NCI-H2196 treated with DMSO at 0.1 percent for 48 hours (cell line): ENCODE data around the gene TMEM223.
"Not testable (repeated sequence)": the region's sequence is repeated elsewhere in the genome, so short reads cannot be mapped to it uniquely, and the experiment has no call there.

Experiments
- DNase-seq: peaks from one replicate; lab custom pipeline; 2025; ENCODE audit not compliant: unreplicated experiment; lab: John Stamatoyannopoulos, UW

TMEM223 gene

DNA sequence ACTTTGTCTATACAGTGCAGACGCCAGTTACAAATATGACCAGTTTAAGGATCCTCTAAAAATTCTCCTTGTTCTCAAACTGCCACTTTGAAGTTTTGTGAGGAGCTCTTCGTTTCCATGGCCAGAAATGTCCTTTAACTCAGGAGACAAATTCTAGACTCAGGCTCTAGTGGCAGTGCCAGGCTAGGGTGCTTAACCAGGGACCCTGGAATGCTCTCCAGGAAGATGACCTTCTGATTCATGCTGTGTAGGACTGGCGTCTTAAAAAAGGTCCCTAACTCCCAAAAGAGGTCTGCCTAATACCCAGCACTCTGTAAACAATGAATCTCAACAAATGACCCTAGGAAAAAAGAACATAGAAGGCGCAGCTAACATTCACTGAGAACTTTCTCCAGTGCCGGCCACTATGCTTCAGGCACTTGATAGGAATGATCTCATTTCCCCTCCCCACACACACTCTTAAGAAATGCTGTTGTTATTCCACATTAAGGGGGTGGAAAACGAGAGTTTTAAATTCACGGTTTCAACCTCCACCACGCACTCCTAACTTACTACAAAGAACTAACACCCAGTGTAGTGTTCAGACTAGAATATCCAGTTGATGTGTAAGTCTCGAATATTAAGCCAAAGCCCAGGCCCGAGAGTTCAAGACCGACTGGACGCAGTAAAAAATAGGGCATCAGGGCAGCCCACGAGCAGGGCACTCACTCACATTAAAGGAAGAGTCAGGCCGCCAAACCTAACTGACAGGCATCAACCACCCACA, 12.7 kb upstream of the TMEM223 start:
- no peak for DNase-seq

DNA sequence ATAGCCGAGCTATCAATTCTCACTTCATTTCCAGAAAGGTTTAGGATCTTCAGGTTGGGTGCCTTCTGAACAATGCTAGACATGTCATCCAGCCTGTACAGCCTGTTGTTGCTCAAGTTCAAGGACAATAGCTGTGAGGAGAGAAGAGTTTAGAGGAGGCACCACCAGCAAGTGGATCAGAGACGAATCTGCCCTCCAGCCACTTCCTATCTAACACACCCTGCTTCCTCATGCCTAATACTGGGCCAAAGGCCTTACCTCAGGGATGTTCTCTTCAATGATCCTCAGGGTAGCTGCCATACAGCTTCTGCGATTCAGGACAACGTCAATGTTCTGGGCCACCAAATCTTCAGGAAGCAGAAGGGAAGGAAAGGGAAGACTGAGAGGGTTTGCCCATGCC, 9.3 kb upstream of the TMEM223 start:
- DNase-seq: no peak

DNA sequence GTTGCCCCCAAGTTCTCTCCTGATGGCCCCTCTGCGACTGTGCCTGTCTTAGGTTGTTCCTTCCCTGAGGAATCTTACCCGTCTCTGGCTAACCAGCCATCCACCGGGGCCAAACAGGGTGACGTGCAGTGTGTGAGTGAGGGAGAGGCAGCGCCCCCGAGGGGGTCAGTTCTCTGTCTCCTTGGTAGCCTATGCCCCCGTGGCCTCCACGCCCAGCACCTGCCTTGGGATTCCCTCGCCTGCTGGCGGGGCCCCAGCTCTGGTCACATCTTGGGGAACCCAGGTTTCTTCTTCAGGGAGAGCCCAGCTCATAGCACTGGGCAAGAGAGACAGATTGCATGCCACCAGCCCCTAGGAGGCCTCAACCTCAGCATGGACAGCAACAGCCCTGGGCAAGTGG, 7.7 kb upstream of the TMEM223 start:
- no peak for DNase-seq

DNA sequence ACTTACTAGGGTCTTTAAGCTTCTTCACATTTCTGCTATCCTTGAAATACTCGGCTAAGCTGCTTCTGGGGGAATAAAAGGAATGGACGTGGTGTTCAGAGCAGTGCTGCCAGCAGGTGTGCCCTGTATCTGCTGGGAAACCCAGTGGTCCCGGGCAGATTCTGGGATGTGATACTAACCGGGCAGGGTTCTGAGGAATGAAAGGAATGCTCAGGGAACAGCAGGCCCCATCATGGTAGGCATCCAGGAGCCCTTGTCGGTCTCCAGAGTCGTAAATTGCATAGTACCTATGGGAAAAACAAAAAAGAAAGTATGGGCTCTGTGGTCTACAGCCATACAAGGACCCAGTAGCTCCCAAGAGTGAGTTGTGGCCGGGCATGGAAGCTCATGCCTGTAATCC, 4.5 kb upstream of the TMEM223 start:
- DNase-seq: no peak

DNA sequence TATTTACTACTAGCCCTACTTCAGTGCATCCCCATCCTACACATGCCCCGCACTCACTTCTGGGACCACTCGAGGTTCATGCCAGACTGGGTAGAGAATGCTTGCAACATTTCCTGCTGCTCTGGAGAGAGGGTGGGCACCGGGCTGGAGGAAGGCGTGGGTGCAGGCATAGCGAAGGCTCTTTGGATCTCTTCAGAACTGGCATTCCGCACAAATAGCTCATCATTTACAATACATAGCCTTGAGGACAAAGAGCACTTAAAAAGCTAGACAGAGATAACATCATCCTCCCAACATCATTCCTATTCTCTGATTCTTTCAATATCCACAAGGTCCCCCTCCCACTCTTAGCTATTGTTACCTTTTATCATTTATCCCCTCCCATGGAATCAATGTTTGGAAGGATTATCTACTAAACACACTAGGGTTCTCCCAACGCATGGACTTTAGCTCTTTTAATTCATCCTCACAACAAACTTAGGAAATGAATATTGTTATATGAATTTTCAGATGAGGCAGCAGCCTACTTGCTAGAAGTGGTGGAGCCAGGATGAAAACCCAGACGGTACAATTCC, 2.5 kb upstream of the TMEM223 start:
- DNase-seq: no peak

DNA sequence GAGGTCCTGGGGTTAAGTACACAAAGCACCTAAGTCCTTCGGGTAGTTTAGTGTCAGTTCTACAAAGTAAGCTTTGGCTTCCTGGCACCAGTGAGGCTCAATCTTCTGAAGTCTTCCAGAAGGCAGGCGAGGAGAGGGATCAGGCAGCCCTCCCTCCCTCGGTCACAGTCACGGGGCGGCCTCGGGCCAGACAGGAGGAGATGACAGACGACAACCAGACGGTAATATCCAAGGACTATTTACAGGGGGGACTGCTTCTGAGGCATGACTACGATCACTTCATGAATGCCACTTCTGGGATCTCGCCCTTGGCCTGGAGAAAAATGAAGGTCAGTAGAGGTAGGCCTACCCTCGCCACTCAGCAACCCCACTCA, 383 bp upstream of the TMEM223 start:
- no peak for DNase-seq

DNA sequence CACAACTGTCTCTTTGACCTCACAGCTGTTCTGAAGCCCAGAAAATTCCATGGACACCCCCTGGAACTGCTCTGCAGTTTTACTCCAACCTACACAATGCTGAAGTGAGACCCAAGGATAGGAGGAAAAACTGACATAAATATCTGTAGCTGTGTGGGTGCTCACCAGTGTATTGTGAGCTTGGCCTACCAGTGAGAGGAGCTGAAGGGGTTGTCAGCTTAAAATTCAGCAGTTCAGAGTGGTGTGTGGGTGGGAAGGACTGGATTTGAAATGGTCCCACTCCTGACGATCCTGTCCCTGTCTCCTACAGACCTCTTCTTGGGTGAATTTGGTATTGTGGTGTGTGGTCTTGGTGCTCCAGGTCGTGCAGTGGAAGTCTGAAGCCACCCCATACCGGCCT, 2.2 kb downstream of the TMEM223 start:
- no peak for DNase-seq

DNA sequence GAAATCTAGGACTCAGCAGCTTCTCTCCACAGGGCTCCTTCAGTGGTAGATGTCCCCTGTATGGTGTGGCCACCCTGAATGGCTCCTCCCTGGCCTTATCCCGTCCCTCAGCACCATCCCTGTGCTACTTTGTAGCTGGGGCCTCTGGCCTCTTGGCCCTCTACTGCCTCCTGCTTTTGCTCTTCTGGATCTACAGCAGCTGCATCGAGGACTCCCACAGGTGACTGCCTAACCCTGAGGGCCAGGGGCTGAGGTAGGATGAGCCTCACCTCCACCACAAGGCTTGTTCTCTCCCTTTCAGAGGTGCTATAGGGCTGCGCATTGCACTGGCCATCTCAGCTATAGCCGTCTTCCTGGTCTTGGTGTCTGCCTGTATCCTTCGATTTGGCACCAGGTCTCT, 2.8 kb downstream of the TMEM223 start:
- DNase-seq: no peak

DNA sequence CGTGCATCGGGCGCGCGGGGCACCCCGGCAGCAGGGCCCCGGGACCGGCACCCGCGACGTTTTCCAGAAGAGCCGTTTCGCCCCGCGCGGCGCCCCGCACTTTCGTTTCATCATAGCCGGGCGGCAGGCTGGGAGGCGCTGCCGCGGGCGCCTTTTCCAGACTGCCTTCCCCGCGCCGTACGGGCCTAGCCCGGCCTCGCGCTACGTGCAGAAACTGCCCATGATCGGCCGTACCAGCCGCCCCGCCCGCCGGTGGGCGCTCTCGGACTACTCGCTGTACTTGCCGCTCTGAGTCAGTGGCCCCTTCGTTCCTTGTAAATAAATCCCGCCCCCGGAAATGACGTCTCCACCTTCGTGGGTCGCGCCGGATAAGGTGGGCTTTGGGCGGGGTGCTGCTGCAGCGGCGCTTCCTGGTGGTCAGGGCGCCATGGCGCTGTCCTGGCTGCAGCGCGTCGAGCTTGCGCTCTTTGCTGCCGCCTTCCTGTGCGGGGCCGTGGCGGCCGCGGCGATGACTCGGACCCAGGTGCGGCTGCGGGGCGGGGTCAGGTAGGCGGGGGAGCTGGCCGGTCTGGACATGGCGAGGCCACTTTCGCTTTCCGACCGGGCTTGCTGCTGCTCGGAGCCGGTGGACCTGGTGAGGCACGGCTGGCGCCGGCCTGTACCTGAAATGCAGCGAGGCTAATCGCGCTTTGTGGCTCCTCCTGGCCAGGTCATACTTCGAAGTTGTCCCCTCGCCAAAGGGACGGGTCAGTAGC, 4.6 kb downstream of the TMEM223 start, which contains the start of gene TMEM179B:
TMEM179B (plus strand) TSS at position 398 of the 755 bp plus-strand sequence; CDS start at position 428, 30 bp downstream.
- peak; percentile 95 for DNase-seq

DNA sequence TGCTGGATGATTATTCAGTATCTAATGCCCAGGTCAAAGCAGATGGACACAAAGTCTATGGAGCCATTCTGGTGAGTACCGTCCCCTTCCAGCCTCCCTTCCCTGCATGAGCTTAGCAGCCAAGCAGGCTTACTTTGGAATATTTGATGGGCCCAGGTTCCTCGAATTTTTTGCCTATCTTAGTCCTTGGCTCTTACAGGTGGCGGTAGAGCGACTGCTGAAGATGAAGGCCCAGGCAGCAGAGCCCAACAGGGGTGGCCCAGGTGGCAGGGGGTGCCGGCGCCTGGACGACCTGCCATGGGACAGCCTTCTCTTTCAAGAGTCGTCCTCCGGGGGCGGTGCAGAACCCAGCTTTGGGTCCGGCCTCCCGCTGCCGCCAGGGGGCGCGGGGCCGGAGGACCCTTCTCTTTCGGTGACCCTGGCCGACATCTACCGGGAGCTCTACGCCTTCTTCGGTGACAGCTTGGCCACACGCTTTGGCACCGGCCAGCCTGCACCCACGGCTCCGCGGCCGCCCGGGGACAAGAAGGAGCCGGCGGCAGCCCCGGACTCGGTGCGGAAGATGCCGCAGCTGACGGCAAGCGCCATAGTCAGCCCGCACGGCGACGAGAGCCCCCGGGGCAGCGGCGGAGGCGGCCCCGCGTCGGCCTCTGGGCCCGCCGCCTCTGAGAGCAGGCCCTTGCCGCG, 5.3 kb downstream of the TMEM223 start:
- peak; percentile 45 for DNase-seq

DNA sequence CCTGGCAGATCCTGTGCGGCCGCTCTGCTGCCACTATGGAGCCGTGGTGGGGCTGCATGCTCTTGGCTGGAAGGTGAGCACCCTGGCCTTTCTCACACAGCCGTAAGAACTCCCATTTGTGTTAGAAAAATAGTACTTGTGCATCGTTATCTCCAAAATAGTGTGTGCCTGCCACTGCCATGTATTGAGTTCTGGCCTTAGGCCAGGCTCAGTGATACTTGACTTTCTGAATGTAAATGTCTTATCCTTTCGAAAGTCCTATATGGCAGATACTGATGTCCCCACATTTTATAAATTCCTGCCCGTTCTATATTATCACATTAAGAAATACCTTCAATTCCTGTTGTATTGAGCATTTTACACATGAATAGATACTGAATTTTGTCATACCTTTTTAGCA, 9.1 kb downstream of the TMEM223 start:
- no peak for DNase-seq

DNA sequence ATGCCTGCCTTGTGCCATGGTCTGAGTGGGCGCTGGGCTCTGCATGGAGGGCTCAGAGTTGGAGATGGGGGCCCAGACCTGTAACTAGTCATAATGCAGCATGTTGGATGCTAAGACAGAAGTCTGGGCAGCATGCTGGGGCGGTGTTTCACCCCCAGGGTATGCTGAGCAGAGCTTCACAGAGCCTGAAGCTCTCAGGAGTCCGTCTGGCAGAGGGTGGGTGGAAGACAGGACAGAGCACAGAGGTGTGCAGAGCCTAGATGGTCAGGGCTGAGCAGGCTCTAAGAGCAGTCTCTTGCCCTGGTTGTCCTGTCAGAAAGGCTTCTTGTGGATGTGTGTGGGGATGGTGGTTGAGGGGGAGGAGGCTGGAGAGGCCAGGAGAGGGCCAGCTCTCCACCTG, 13.4 kb downstream of the TMEM223 start:
- DNase-seq: no peak

DNA sequence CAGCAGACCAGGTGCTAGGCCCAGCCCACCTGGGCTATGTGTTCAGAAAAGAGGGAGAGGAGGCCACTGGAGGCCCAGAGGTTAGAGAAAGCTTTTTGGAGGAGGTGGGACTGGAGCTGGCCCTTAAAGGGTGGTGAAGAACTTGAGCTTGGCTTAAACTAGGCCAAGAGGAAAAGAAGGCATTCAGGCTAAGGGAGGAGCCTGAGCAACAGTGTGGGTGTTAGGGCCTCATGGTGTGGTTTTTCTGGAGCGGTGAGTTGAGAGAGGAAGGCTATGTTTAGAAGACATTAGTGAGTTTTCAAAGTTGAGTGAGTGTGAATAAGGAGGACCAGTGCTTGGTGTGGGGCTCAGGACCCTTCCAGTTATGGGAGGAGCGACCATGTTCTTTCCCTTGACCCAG, 14.4 kb downstream of the TMEM223 start:
- no peak for DNase-seq

DNA sequence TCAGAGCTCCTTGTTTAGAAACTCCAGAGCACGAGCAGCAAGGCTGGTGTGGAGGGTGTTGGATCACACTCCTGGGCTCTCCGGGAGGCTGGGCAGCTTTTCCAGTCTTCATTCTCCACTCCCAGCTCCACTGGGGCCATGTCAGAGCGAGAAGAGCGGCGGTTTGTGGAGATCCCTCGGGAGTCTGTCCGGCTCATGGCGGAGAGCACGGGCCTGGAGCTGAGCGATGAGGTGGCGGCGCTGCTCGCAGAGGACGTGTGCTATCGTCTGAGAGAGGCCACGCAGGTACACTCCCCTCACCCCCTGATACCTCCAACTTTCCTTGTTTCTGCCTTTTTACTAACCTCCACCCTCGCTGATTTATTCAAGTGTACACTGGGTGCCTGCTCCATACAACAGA, 16.2 kb downstream of the TMEM223 start:
- DNase-seq: no peak

DNA sequence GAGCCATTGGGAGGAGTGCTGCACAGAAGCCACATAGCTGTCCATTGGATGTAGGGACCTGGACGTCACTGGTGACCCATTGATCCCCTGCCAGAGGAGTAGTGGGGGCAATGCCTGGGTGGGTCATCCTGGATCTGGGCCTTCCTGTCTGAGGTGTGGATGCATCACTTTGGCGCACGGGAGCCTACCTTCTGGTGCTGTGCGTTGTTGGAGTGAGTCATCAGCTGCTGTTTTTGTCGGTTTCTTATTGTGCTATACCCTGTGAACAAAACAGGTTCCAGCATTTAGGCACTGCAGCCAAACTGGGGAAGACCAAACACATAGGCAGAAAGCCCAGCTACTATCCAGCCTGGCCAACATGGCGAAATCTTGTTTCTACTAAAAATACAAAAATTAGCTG, 17.4 kb downstream of the TMEM223 start:
- no peak for DNase-seq

DNA sequence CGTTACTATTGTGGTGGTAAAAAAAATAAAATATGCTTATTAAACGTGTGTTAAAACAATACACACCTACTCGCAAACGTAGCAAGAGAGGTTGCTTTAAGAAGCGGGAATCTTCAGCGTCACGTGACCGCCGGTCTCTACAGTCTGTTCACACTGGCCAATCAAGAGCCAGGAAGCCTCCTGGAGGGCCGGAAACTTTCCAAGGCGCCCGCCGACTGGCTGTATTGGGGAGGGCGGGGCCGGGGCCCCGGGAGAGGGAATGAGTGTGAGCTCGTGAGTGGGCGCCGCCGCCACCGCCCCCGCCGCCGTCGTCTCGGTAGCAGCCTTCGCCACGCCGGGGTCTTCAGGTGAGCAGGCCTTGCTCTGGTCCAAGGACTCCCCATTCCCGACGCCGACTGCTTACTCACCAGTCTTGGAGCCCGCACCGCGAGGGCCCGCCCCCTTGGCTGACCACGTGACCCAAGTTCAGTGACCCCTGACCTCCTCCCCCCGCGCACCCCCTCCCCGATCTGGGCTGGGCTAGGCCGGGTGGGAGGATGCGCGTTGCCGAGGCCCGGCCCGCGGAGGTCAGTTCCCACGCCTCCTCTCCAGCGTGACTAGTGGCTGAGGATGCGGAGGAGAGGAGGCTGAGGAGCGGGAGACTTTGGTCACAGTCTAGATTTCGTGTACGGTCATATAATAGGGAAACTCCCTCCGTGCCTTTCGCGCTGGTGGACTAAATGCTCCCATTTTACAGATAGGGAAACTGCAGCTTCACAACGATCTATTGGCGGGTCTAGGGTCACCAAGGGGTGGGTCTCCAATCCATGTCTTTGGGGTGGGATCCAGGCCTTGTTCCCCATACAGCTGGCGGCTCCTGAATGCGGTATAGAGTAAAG, 20.4 kb downstream of the TMEM223 start, which contains the start of gene TAF6L:
TAF6L (plus strand) TSS at position 253 of the 878 bp plus-strand sequence. CDS start 4,388 bp downstream, outside the sequence.
- peak; percentile 93 for DNase-seq

DNA sequence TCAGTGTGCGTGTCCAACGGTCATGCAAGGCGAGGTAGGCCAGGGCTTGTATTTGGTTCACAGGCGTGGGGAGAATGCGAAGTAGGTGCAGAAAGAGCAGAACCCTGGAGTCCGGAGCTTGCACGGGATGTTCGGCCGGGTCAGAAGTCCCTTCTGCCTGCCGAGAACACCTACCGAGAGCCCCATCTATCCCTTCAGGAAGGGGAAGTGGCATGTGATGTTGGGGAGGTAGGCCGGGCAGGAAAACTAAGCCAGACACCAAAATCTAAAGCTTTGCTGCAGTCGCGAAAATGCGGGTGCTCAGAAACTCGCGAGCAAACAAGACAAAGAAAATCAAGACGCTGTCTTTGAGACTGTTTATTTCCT, 21.0 kb downstream of the TMEM223 start:
- no peak for DNase-seq

DNA sequence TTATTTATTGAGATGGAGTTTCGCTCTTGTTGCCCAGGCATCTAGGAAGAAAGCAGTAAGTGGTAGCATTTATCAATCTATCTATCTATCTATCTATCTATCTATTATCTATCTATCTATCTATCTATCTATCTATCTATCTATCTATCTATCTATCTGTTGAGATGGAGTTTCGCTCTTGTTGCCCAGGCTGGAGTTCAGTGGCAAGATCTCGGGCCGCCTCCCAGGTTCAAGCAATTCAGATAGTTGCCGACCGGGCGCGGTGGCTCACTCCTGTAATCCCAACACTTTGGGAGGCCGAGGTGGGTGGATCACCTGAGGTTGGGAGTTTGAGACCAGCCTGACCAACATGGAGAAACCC, 31.0 kb downstream of the TMEM223 start:
- not testable (repeated sequence) for DNase-seq

DNA sequence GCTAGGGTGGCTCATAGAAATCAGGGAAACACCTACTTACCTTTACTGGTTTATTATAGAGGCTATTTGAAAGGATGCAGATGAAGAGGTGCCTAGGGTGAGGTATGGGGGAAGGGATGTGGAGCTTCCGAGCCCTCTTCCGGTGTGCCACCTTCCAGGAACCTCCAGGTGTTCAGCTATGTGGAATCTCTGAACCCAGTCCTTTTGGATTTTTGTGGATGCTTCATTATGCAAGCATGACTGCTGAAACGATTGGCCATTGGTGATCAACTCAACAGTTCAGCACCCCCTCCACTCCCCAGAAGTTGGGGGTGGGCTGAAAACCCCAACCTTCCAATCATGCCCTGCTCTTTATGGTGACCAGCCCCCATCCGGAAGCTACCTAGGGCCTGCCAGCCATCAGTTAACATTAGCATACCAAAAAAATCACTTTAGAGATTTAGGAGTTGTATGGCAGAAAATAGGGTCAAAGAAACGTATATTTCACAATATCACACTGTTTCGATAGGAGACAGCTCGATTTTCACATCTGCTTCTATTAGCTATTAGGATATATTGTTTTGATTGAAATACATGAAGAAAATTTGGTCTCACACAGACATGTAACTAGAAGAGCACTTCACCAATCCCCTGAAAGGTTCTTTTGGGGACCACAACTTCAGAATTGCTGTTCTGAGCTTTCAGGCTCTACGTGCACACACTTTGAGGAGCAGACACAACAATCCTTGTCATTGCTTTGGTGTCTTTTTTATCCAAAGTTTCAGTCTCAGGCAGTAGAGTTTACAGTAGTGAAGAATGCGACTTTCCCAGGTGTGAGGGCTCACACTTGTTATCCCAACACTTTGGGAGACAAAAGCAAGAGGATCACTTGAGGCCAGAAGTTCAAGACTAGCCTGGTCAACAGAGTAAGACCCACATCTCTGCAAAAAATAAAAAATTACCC, 33.7 kb downstream of the TMEM223 start:
- no peak for DNase-seq
